GM23248 (cell line): ENCODE measurements around the gene PPOX.

Experiments
- EZH2 ChIP-seq: fragments of 200-600 bp; sonication (generic); IDR thresholded peaks from 2 replicates; pipeline ENCODE4 v1.6.1; 2018; ENCODE audit warnings: antibody characterized with exemption, mild to moderate bottlenecking; ENCODE audit not compliant: insufficient read depth, poor library complexity, severe bottlenecking
- EZH2phosphoT487 ChIP-seq: fragments of 200-600 bp; sonication (generic); IDR thresholded peaks from 2 replicates; pipeline ENCODE4 v1.6.1; 2018; ENCODE audit warnings: antibody characterized with exemption, moderate library complexity, mild to moderate bottlenecking, low read depth; ENCODE audit not compliant: insufficient read depth

GRCh38 chr1:161164901-161165610 lies 1.2 kb upstream of the PPOX start:
- TF ChIP-seq EZH2phosphoT487, result no peak
- no peak for TF ChIP-seq EZH2
